Glomerular endothelial cell (primary cell): ENCODE data around the gene ZBTB14. TPM values are rescaled to one million over a fixed set of nuclear protein-coding genes. Genes with fewer than 3 reads are reported as not detected.

Experiments
- DNase-seq: peaks from one replicate; pipeline ENCODE4 v3.0.0-alpha.2; 2011; ENCODE audit warnings: low read depth, low spot score; ENCODE audit errors: extremely low read depth
- total RNA-seq: library from RNA; depleted of rRNA; stranded (reverse); fragments of >200 nt; gene quantifications from 2 replicates; pipeline ENCODE4 v1.2.3, GENCODE V29; 2015

Gene ZBTB14, protein sequence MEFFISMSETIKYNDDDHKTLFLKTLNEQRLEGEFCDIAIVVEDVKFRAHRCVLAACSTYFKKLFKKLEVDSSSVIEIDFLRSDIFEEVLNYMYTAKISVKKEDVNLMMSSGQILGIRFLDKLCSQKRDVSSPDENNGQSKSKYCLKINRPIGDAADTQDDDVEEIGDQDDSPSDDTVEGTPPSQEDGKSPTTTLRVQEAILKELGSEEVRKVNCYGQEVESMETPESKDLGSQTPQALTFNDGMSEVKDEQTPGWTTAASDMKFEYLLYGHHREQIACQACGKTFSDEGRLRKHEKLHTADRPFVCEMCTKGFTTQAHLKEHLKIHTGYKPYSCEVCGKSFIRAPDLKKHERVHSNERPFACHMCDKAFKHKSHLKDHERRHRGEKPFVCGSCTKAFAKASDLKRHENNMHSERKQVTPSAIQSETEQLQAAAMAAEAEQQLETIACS
- total RNA-seq: 8.7 and 10.0 TPM in 2 replicates

DNA sequence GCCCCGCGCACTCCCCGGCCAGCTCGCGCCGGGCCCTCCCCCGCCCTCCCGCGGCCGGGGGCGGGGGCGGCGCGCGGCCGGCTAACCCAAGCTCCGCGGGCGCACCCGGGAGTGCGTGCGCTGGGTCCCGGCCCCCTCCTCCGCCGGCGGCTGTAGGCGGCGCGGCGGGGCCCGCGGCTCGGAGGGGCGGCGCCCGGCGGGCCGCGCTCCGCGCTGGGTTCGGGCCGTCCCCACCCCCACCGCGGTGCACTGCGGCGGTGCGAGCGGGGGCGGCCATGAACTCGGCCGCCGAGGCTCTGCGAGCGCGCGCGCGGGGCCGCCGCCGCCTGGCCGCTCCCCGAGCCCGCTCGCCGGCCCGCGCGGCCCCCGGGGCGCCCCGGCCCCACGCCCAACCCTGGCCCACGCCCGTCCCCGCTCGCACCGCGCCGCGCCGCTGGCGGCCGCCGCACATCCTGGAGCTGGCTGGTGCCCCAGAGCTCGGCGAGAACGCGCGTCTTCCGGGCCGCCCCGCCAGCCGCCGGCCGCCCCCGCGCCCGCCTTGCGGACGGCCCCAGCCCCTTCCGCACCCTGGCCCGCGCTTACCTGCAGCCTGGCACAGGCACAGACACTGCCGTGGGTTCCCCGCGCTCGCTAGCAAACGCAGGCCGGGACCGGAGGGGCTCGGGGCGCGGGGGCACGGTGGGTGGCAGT lies at the start of gene ZBTB14:
TSS of gene ZBTB14 (minus strand) at position 496 of the 690 bp plus-strand sequence. CDS start 2,480 bp downstream, outside the sequence.
- DNase-seq: no peak

DNA sequence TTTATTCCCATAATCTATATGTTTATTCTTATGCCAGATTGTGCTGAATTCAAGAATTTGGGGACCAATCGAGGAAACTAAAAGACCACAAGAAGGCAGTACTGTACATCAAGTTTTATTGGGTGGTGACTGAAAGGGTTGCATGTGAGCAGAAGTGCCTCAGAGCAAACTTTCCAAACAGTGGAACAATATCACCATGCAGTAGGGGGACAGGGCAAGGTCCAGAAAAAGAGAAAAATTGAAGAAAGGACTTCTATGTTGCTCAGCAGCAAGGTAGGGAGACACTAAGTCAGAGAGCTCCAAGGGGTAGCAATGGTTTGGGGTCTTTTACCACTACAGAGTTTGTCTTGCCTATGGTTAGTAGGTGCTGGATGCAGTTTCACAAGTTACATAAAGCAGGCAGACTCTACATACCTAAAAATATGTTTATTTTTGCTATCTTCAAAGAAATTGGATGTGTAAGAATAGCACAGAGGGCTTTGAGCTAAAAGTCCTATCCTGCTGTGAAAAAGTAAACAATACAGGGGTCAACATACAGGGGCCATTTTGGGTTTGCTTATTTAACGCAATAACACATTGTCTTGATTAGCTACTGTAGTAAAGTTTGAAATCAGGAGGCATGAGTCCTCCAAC lies 43.8 kb upstream of the ZBTB14 start:
- no peak for DNase-seq

DNA sequence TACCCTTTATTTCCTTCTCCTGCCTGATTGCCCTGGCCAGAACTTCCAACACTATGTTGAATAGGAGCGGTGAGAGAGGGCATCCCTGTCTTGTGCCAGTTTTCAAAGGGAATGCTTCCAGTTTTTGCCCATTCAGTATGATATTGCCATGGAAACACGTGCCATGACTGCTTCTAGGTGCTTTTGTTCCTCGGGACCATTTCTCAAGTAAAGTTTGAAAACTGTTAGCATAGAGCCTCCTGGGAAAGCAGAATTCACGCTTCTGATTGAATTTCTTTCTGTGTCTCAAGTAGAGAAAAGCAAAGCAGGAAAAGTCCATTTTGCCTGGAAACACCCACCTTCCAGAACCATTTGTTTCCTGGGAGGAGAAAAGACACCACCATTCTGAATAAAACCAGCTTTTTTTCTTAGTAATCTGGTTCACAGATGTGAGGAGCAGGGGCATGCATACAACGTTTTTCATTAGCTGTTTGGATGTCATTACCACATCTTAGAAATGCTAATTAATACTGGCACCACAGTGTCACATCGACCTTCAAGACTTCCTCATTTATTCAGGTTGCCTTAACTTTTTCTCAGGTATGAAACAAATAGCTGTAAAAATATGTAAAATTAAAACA lies 39.0 kb upstream of the ZBTB14 start:
- no peak for DNase-seq

DNA sequence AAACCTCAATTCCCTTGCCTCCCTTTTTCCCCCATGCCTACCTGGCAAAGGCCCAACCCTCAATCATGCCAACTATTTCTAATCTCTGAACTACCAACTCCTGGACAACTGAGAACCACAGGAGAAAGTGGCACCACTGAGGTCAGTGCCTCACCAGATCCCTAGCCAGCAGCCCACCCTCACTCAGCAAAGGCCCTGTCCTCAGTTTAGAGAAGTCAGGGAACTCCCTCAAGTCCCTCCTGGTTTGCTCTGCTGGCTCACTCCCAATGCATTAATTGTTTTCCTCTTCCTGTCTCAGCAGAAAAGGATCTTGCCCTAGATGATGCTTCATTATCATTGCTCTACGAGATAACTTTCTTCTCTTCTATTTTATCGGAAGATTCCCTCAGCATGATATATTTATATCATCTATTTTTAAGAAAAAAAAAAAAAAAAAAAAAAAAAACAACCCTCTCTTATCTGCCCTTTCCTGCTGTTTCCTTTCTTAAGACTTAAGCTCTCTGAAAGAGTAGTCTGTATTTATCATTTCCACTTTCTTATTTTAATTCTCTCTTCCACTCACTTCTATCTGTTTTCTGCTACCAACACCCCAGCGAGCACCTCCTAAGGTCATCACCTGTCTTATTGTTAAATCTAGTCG lies 22.7 kb upstream of the ZBTB14 start:
- no peak for DNase-seq

DNA sequence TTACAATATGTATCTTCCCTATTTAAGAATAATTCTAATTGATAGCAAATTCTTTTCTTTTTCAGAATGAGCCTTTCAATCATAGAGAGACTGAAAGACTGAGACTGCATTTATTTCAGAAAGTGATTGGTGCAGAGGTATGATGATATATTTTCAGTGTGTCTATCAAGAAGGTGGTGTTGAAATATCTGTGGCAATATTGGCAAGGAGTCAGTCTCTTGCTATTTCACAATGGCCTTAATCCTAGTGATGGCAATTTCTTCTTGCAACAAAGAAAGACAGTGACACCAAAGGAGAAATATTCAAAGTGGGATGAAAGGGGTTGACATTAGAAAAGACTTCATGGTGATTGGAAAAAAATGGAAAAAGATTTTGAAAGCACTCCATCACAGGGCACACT lies 21.7 kb upstream of the ZBTB14 start:
- no peak for DNase-seq

DNA sequence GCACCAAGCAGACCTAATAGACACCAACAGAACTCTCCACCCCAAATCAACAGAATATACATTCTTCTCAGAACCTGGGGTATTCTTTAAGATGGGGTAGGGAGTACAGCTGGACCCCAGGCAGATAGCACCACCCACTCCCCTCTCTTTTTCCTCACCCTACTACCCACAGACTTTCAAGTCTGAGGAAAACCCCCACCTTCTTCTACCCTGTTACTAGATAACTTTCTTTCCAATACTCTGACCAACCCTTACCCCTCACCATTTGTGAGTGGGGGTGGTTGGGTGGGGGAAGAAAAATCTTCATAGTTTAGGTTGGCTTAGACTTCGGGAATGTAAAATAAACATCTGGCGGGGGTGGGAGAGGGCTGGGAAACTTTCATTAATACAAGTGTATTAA lies 20.3 kb upstream of the ZBTB14 start:
- no peak for DNase-seq

DNA sequence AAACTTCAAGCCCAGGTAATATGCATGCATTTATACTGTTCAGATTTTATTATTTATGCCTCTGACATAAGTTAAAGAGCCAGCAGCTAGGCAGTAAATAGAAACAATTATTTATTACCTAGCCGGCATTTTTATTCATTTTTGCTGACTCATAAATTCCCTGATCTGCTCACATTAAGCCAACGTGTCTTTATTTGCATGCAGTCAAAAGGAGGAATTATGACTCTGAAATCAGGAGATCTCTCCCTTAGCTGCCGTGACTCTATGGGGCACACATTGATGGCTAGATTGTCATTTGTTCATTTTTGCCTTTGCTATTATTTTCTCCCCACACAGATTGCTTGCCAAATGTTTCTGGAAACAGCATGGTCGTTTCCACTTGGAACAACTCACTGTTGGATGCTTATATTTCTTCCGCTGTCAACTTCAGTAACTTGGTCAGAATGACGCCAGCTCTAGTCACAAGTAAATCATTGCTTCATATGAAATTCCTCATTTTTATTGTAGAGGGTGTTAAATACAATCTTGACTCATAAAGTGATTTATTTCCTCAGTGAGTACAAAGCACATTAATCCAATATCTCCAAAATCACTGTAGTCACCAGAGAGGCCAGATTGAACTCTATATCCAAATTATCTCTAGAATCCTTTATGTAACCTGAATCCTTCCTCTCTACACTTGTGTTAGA lies 15.9 kb upstream of the ZBTB14 start:
- no peak for DNase-seq

DNA sequence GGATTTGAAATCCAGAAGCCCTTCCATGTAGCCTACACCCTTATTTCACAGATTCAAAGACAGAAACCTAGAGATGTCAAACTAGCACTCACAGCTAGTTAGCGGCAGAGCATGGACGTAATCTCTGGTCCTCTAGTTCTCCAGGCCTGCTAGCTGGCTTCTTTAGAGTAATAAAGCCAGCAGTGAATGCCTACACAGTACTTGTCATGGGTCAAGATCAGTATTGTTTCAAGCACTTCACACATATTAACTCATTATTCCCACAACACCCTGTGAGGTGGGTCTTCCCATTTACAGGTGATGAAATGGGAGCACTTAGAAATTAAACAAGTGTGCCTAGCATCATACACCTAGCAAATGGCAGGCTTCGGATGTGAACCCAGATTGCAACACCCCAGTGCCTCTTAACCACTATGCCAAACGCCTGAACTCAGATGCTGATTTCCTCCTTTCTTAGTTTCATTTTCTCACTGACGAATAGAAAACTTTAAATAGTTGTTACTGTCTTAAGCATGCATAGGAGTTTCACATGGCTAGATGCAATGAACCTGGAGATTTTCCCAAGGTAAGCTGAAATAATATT lies 14.5 kb upstream of the ZBTB14 start:
- no peak for DNase-seq

DNA sequence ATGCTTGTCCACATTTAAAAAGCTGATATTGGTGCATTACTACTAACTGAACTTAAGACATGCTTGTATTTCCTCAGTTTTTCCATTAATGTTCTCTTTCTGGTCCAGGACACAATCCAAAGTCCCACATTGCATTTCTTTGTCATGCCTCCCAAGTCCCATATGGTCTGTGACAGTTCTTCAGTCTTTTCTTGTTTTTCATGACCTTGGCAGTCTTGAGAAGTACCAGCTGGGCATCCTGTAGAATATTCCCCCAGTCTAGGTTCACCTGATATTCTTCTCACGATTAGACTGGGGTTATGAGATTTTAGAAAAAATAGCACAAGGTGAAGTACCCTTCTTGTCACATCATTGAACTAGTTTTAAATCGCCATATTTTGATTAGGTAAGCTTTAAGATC lies 10.3 kb upstream of the ZBTB14 start:
- DNase-seq: no peak

DNA sequence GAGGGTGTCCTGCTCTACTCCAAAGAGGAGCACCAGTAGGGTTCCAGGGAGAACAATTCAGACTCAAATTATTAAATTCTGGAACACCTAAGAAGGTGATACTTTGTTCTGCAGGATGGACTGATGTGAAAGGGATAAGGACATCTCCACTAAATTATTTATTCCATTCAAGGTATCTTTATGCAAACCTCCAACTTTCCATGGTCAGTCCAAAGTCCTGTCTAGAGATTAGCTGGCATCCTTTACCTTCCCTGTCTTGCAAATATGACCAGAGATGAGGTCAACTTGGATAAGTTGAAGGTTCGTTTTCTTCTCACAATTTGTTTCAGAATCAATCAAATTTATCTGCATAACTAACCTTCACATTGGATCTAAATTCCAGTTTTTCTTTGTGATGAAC lies 8.7 kb upstream of the ZBTB14 start:
- no peak for DNase-seq

DNA sequence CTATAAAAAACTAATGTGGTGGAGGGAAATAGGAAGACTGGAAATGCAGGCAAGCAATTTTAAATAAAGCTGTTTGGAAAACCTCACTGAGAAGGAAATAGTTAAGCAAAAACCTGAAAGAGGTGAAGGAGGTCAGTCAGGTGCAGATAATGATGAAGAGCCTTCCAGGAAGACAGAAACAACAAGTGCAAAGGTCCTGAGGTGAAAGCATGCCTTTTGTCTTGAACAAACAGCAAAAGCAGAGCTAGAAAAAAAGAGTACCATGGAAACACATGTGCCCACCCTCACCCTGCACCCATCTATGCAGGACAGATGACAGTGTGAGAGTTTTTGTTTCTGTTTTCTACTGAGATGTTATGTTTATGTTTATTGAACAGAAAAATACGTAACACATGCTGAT lies 8.1 kb upstream of the ZBTB14 start:
- DNase-seq: no peak

DNA sequence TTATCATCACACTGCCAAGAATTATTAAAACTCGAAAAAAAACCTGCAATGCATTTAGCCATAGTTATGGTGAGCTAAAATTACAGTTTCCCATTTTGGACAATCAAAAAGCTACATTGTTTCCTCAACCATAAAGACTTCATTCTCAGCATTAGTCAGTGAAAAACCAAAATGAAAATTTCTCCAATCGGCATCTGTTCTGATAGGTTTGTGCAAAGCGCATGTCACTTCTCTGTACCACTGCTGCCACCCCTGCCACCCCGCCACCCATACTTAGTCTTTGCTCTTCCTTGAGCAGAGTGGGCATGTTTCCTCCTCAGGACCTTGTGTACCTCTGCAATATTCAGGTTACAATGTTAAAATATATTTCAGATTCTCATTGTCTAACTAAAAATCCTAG lies 7.1 kb upstream of the ZBTB14 start:
- no peak for DNase-seq

DNA sequence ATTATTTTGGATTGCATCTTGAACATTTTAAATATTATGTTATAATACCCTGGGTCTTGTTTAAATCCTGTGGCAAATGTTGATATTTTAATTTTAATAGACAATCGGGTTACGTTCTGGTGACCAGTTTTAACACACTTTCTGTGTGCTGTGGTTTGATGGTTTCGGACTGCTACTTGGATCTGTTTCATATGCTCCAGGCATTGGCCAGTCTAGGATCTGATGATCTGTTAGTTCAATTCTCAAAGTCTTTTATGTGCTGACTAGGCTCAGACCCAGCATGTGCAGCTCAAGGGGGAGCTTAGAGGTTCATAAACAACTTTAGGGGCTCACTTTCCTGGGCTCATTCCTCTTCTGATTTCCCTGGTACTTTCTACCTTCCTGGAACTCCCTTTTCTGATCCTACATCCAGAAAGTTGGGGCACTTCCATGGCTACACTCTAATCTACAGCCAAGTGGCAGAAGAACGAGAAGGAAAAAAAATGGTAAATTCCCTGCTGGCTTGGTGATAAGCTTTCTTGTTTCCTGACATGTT lies 5.0 kb upstream of the ZBTB14 start:
- no peak for DNase-seq

DNA sequence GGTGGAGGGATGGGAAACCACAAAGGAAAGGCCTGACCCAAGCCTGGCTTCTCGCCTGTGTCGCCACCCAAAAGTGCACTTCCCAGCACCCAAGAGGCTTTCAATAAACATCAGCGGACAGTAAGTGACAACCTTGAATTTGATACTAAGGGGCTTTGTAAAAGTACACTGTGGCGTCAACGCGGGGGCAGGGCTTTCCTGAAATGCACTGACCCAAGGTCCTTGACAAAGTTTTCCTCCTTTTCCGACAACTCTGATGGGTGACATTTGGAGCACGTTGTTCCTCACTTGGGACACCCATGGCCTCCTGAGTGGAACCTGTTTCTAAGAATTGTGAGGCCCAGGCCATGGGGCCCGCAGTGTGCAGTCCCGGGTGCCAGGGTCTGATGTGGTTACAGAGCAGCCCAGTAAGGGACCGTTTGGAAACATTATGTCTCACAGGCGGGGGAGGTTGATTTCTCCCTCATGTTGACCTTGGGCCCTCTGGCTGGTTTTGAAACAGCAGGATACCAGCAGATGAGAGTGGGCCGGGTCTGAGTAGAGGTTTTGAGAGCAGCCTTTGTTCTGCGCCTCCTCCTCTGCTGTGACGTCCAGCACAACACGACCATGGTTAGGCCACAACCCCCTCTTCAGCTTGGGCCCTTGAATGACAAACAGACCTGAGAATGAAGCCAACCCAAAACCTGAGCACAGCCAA lies 2.8 kb upstream of the ZBTB14 start:
- DNase-seq: no peak

DNA sequence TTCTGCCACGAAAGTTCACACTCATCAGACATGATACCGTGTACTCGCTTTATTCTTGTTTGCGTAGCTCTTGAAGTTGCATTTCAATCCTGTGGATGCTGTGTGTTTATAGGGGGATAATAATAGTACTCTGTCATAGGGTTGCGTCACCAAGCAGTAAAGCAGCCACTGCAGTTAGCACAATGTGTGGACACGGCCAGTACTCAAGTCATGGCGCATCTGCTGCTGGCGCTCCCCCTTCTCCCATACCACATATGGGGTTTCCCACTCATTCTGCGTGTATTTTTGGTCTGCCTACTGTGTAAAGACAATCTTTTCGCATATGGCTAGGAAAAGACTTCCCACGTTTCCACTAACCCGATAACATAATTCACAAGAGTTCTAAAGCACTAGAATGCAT lies 2.1 kb upstream of the ZBTB14 start:
- no peak for DNase-seq

DNA sequence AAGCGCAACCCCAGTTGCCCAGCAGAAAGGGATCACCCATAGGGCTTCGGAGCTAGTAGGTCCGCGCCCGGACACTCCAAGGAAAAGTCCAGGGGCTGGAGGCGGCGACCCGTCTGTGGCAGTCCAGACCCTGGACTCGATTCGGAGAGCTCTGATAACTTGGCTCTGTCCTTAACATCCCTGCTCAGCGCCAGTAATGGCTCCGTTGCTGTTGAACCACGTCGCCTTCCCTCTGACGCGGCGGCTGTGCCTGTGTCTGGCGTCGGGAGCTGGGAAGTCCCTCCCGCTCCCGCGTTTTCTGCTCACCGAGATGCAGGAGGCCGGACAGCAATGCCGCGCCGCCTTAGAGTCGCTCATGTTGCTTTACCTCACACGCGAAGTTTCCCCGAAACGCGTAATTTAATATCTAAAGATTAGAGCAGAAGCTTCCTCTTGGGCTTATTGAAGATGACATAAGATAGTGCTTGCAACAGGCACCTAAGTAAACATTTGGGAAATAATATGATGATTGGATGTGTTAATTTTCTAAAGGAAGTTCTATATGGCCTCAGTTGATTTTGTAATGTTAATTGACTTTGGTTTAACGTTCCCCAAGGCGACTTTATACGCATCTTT lies 1.3 kb upstream of the ZBTB14 start:
- DNase-seq: peak; percentile 45

DNA sequence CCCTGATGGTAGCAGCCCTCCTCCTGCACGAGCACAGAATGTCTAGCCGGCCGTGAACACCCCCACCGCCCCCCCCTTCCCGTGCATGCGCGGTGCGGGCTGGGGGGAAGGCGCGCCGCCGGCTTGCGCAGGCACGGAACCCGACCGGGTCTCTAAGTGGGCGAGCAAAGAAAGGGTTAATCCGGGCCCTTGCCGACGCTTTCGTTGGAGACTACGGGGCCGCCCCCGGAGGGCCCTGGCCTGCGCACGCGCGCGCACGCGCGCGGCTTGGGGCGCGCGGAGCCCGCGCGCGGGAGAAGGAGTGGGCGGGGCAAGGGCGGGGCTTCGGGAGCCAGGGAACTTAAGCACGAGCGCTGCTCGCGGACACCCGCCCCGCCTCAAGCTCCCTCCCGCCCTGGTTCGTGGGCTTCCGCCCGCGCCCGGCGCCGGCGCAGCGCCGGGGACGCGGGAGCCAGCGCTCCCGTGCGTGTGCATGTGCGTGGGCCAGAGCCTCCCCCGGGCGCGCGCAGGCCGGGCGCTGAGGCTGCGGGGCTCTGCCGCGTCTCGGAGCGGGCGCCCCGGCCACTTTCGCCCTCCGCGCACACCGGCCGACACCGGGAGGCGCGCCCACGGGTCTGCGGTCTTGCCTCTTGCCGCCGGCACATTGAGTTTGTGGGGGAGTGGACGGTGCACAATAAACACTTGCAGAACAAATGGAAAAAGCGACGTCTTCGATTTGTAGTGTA lies 617 bp upstream of the ZBTB14 start:
- DNase-seq: peak; percentile 63
